Type B pancreatic cell (in vitro differentiated cells): ENCODE data around the gene DOCK10. TPM values are rescaled to one million over a fixed set of nuclear protein-coding genes. Genes with fewer than 3 reads are reported as not detected.
A peak's percentile ranks its signal among the peaks of the same experiment; 100 is the strongest.

Experiments used
- DNase-seq: peaks from one replicate; pipeline ENCODE4 v3.0.0; 2021; ENCODE audit warnings: mixed read lengths; ENCODE audit not compliant: unreplicated experiment; ENCODE audit errors: extremely low spot score
- H3K27ac Mint-ChIP-seq: 2 replicates; pipeline ENCODE4 v1.8.0; 2021; ENCODE audit warnings: mild to moderate bottlenecking, mixed read lengths
- H3K27me3 Mint-ChIP-seq: 2 replicates; pipeline ENCODE4 v1.8.0; 2021; ENCODE audit warnings: mixed read lengths
- H3K36me3 Mint-ChIP-seq: 2 replicates; pipeline ENCODE4 v1.8.0; 2021; ENCODE audit warnings: mixed read lengths
- H3K4me1 Mint-ChIP-seq: one replicate; pipeline ENCODE4 v1.8.0; 2021; ENCODE audit warnings: mixed read lengths; ENCODE audit not compliant: unreplicated experiment
- H3K4me3 Mint-ChIP-seq: 2 replicates; pipeline ENCODE4 v1.8.0; 2021; ENCODE audit warnings: mild to moderate bottlenecking, mixed read lengths
- H3K9me3 Mint-ChIP-seq: 2 replicates; pipeline ENCODE4 v1.8.0; 2021; ENCODE audit warnings: mixed read lengths
- CTCF ChIP-seq: fragments of 200-600 bp; sonication (generic); conservative IDR thresholded peaks from 2 replicates; pipeline ENCODE4 v1.5.0; 2021; ENCODE audit warnings: antibody characterized with exemption, mild to moderate bottlenecking
- total RNA-seq: library from RNA; stranded (reverse); gene quantifications from 2 replicates; pipeline ENCODE4 v1.2.1, GENCODE V29; 2021; ENCODE audit warnings: low replicate concordance

DOCK10 gene
- total RNA-seq, 1 donor from 2014 or later = 3.5 TPM

GRCh38 chr2:224865016-224865415, 177.3 kb downstream of the DOCK10 start:
- Mint-ChIP-seq H3K36me3 (no peaks in the 10 kb centered on the region), H3K9me3 (no peaks in the 10 kb centered on the region), H3K27ac (no peak overlapping the region), H3K27me3 (no peaks in the 10 kb centered on the region), H3K4me1 (peaks cover 5% of the 10 kb centered on the region), H3K4me3 (no peak overlapping the region)
- TF ChIP-seq CTCF = no peak
- no peak for DNase-seq

GRCh38 chr2:224861266-224861665, 181.0 kb downstream of the DOCK10 start:
- Mint-ChIP-seq H3K4me3 (no peak overlapping the region), H3K36me3 (no peaks in the 10 kb centered on the region), H3K27ac (no peak overlapping the region), H3K9me3 (no peaks in the 10 kb centered on the region), H3K27me3 (no peaks in the 10 kb centered on the region), H3K4me1 (peaks cover 5% of the 10 kb centered on the region)
- no peak for TF ChIP-seq CTCF
- DNase-seq = no peak

- Mint-ChIP-seq H3K4me3 (no peak overlapping the region), H3K36me3 (no peaks in the 10 kb centered on the region), H3K9me3 (no peaks in the 10 kb centered on the region), H3K27me3 (no peaks in the 10 kb centered on the region), H3K27ac (no peak overlapping the region), H3K4me1 (peaks cover 5% of the 10 kb centered on the region)
- DNase-seq = no peak
- TF ChIP-seq CTCF = no peak
Observed at GRCh38 chr2:224860786-224861185, 181.5 kb downstream of the DOCK10 start.

- Mint-ChIP-seq H3K27ac (no peak overlapping the region), H3K4me3 (no peak overlapping the region), H3K4me1 (no peaks in the 10 kb centered on the region), H3K9me3 (no peaks in the 10 kb centered on the region), H3K36me3 (no peaks in the 10 kb centered on the region), H3K27me3 (no peaks in the 10 kb centered on the region)
- no peak for DNase-seq
- TF ChIP-seq CTCF = no peak
Observed at GRCh38 chr2:224851811-224852210, 190.5 kb downstream of the DOCK10 start.

- H3K27ac Mint-ChIP-seq = no peak overlapping the region
- DNase-seq = no peak
- H3K27me3 Mint-ChIP-seq = no peaks in the 10 kb centered on the region
- H3K9me3 Mint-ChIP-seq = no peaks in the 10 kb centered on the region
- H3K4me3 Mint-ChIP-seq = no peak overlapping the region
- H3K4me1 Mint-ChIP-seq = no peaks in the 10 kb centered on the region
- no peak for TF ChIP-seq CTCF
- H3K36me3 Mint-ChIP-seq = no peaks in the 10 kb centered on the region
Observed at GRCh38 chr2:224850081-224850480, 192.2 kb downstream of the DOCK10 start.

GRCh38 chr2:224849264-224849663, 193.0 kb downstream of the DOCK10 start:
- Mint-ChIP-seq H3K27me3 (no peaks in the 10 kb centered on the region), H3K27ac (no peak overlapping the region), H3K4me1 (no peaks in the 10 kb centered on the region), H3K4me3 (no peak overlapping the region), H3K36me3 (no peaks in the 10 kb centered on the region), H3K9me3 (no peaks in the 10 kb centered on the region)
- no peak for DNase-seq
- TF ChIP-seq CTCF = peak; percentile 39
